GM12878 (cell line): ENCODE measurements around the gene ZNF687. TPM values are rescaled to one million over a fixed set of nuclear protein-coding genes. Genes with fewer than 3 reads are reported as not detected.

ENCODE experiments used
- ATF7 ChIP-seq: fragments of 450-650 bp; IDR thresholded peaks from 2 replicates; pipeline ENCODE4 v1.6.1; 2016; ENCODE audit warnings: low read depth, mild to moderate bottlenecking
- CHD2 ChIP-seq: IDR thresholded peaks from 2 replicates; pipeline ENCODE4 v1.6.1; 2011; ENCODE audit warnings: low read depth, low read length, improper control_type of control experiment, borderline replicate concordance
- CHD4 ChIP-seq: fragments of 200-600 bp; sonication (generic); IDR thresholded peaks from 2 replicates; pipeline ENCODE4 v1.6.1; 2016; ENCODE audit warnings: mild to moderate bottlenecking
- GATAD2B ChIP-seq: fragments of 450-650 bp; conservative IDR thresholded peaks from 2 replicates; pipeline ENCODE4 v1.6.1; 2017; ENCODE audit warnings: low read depth, mild to moderate bottlenecking, moderate library complexity
- JUND ChIP-seq: IDR thresholded peaks from 2 replicates; pipeline ENCODE4 v1.6.1; 2012; ENCODE audit warnings: low read depth, mild to moderate bottlenecking, low read length, improper control_type of control experiment, moderate library complexity
- POLR2AphosphoS5 ChIP-seq: IDR thresholded peaks from 2 replicates; pipeline ENCODE4 v1.6.1; 2011; ENCODE audit warnings: mild to moderate bottlenecking, low read length, inconsistent platforms
- SUPT20H ChIP-seq: IDR thresholded peaks from 2 replicates; pipeline ENCODE4 v1.6.1; 2011; ENCODE audit warnings: low read depth, mild to moderate bottlenecking, low read length, moderate library complexity, borderline replicate concordance; ENCODE audit not compliant: control insufficient read depth
- ZNF384 ChIP-seq: IDR thresholded peaks from 2 replicates; pipeline ENCODE4 v1.6.1; 2012; ENCODE audit warnings: low read depth, mild to moderate bottlenecking, low read length, improper control_type of control experiment, borderline replicate concordance
- polyA plus RNA-seq, 11 experiments: library from polyadenylated mRNA; depleted of rRNA in 4 of 11; unstranded in 6 of 11; stranded (reverse) in 5 of 11; fragments of >200 nt; fragmentation: Nextera tagmentation in 4 of 11; fragmentation: Illumina TruSeq in 1 of 11; extraction: Ambion mirVana in 4 of 11; extraction: Trizol in 1 of 11; gene quantifications; 1 replicate in 1 of 11; 2 replicates in 10 of 11; pipeline versions ENCODE4 v1.2.1 to v1.2.3, GENCODE V29; 2011 to 2016; ENCODE audit warnings: inconsistent platforms in 2 of 11, missing spikeins in 2 of 11, low read depth in 1 of 11
- total RNA-seq, 4 experiments: library from RNA; depleted of rRNA in 3 of 4; stranded (reverse); fragments of >200 nt in 3 of 4; fragmentation: Illumina TruSeq in 1 of 4; extraction: Trizol in 1 of 4; gene quantifications; 2 replicates each; pipeline versions ENCODE4 v1.2.1 to v1.2.3, GENCODE V29; 2013 to 2021
- TF ChIP-seq, protein P1 (sequence below): IDR thresholded peaks from 2 replicates; pipeline ENCODE4 v1.6.1; 2012; ENCODE audit warnings: improper control_type of control experiment, low read depth, low read length; ENCODE audit not compliant: insufficient replicate concordance
- TF ChIP-seq, protein P2 (sequence below): fragments of 450-650 bp; formaldehyde crosslinking; IDR thresholded peaks from 2 replicates; pipeline ENCODE4 v1.4.0; 2020; ENCODE audit warnings: mild to moderate bottlenecking, moderate library complexity
- TF ChIP-seq, protein P3 (sequence below): IDR thresholded peaks from 2 replicates; pipeline ENCODE4 v1.6.1; 2012; ENCODE audit warnings: low read length, inconsistent platforms
- TF ChIP-seq, protein P4 (sequence below): IDR thresholded peaks from 2 replicates; pipeline ENCODE4 v1.6.1; 2012; ENCODE audit warnings: low read depth, low read length, improper control_type of control experiment
- TF ChIP-seq, protein P5 (sequence below): fragments of 150-350 bp; IDR thresholded peaks from 2 replicates; pipeline ENCODE4 v1.6.1; 2016; ENCODE audit warnings: low read depth, low read length

Gene ZNF687
- total and polyA plus RNA-seq, 10 of the 15 experiments (the other 5 are each of a cell fraction or from before 2014, with no cell fraction given) = 0.08 to 30.9 (median 9.9) TPM

DNA sequence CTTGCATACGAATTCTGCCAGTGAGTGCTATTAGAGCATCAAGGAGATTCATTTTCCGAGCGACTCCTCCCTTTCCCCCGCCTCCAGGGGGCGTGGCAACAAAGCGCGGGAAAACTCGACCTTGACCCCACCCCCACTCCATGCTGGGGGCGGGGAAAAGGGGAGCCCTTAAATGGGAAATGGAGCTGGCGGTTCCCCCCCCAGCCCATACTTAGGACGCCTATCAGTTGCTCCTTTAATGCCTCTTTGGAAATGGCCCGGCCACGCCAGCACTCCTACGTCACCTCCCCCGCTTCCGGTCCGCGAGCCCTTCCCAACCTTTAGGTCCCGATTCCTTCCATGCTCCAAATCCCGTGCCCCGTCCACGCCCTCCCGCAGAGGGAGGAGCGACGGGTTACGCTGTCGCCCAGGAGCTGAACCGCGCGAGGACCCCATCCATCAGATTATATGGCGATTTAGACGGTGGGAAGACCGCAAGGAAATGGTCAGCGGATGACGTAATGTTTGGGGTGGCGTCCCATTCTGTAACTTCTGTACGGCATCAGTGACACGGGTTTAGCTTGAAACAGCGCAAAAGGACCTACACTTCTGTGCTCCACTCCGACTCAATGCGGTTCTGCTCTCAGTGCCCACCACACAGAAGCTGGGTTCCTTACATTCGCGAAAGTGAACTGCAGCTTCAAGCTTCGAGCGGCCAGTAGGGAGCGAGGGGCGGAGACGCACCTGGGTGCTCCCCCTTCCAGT lies 702 bp upstream of the ZNF687 start (continued):
- TF ChIP-seq JUND = peak; percentile 57
- TF ChIP-seq CHD4 = no peak
- no peak for TF ChIP-seq ZNF384
- TF ChIP-seq, protein P1, sequence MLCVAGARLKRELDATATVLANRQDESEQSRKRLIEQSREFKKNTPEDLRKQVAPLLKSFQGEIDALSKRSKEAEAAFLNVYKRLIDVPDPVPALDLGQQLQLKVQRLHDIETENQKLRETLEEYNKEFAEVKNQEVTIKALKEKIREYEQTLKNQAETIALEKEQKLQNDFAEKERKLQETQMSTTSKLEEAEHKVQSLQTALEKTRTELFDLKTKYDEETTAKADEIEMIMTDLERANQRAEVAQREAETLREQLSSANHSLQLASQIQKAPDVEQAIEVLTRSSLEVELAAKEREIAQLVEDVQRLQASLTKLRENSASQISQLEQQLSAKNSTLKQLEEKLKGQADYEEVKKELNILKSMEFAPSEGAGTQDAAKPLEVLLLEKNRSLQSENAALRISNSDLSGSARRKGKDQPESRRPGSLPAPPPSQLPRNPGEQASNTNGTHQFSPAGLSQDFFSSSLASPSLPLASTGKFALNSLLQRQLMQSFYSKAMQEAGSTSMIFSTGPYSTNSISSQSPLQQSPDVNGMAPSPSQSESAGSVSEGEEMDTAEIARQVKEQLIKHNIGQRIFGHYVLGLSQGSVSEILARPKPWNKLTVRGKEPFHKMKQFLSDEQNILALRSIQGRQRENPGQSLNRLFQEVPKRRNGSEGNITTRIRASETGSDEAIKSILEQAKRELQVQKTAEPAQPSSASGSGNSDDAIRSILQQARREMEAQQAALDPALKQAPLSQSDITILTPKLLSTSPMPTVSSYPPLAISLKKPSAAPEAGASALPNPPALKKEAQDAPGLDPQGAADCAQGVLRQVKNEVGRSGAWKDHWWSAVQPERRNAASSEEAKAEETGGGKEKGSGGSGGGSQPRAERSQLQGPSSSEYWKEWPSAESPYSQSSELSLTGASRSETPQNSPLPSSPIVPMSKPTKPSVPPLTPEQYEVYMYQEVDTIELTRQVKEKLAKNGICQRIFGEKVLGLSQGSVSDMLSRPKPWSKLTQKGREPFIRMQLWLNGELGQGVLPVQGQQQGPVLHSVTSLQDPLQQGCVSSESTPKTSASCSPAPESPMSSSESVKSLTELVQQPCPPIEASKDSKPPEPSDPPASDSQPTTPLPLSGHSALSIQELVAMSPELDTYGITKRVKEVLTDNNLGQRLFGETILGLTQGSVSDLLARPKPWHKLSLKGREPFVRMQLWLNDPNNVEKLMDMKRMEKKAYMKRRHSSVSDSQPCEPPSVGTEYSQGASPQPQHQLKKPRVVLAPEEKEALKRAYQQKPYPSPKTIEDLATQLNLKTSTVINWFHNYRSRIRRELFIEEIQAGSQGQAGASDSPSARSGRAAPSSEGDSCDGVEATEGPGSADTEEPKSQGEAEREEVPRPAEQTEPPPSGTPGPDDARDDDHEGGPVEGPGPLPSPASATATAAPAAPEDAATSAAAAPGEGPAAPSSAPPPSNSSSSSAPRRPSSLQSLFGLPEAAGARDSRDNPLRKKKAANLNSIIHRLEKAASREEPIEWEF = no peak
- TF ChIP-seq POLR2AphosphoS5 = peak; percentile 92
- peak; percentile 100 for TF ChIP-seq ATF7
- peak; percentile 60; the same call in 1 of the 2 replicates for TF ChIP-seq CHD2
- TF ChIP-seq, protein P2, sequence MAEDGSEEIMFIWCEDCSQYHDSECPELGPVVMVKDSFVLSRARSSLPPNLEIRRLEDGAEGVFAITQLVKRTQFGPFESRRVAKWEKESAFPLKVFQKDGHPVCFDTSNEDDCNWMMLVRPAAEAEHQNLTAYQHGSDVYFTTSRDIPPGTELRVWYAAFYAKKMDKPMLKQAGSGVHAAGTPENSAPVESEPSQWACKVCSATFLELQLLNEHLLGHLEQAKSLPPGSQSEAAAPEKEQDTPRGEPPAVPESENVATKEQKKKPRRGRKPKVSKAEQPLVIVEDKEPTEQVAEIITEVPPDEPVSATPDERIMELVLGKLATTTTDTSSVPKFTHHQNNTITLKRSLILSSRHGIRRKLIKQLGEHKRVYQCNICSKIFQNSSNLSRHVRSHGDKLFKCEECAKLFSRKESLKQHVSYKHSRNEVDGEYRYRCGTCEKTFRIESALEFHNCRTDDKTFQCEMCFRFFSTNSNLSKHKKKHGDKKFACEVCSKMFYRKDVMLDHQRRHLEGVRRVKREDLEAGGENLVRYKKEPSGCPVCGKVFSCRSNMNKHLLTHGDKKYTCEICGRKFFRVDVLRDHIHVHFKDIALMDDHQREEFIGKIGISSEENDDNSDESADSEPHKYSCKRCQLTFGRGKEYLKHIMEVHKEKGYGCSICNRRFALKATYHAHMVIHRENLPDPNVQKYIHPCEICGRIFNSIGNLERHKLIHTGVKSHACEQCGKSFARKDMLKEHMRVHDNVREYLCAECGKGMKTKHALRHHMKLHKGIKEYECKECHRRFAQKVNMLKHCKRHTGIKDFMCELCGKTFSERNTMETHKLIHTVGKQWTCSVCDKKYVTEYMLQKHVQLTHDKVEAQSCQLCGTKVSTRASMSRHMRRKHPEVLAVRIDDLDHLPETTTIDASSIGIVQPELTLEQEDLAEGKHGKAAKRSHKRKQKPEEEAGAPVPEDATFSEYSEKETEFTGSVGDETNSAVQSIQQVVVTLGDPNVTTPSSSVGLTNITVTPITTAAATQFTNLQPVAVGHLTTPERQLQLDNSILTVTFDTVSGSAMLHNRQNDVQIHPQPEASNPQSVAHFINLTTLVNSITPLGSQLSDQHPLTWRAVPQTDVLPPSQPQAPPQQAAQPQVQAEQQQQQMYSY (CRISPR knock-in tag) = peak; percentile 67; the same call in 1 of the 2 replicates
- peak; percentile 70; the same call in 1 of the 2 replicates for TF ChIP-seq GATAD2B
- TF ChIP-seq, protein P3, sequence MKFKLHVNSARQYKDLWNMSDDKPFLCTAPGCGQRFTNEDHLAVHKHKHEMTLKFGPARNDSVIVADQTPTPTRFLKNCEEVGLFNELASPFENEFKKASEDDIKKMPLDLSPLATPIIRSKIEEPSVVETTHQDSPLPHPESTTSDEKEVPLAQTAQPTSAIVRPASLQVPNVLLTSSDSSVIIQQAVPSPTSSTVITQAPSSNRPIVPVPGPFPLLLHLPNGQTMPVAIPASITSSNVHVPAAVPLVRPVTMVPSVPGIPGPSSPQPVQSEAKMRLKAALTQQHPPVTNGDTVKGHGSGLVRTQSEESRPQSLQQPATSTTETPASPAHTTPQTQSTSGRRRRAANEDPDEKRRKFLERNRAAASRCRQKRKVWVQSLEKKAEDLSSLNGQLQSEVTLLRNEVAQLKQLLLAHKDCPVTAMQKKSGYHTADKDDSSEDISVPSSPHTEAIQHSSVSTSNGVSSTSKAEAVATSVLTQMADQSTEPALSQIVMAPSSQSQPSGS = peak; percentile 98
- TF ChIP-seq, protein P4, sequence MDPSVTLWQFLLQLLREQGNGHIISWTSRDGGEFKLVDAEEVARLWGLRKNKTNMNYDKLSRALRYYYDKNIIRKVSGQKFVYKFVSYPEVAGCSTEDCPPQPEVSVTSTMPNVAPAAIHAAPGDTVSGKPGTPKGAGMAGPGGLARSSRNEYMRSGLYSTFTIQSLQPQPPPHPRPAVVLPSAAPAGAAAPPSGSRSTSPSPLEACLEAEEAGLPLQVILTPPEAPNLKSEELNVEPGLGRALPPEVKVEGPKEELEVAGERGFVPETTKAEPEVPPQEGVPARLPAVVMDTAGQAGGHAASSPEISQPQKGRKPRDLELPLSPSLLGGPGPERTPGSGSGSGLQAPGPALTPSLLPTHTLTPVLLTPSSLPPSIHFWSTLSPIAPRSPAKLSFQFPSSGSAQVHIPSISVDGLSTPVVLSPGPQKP = peak; percentile 72
- TF ChIP-seq, protein P5, sequence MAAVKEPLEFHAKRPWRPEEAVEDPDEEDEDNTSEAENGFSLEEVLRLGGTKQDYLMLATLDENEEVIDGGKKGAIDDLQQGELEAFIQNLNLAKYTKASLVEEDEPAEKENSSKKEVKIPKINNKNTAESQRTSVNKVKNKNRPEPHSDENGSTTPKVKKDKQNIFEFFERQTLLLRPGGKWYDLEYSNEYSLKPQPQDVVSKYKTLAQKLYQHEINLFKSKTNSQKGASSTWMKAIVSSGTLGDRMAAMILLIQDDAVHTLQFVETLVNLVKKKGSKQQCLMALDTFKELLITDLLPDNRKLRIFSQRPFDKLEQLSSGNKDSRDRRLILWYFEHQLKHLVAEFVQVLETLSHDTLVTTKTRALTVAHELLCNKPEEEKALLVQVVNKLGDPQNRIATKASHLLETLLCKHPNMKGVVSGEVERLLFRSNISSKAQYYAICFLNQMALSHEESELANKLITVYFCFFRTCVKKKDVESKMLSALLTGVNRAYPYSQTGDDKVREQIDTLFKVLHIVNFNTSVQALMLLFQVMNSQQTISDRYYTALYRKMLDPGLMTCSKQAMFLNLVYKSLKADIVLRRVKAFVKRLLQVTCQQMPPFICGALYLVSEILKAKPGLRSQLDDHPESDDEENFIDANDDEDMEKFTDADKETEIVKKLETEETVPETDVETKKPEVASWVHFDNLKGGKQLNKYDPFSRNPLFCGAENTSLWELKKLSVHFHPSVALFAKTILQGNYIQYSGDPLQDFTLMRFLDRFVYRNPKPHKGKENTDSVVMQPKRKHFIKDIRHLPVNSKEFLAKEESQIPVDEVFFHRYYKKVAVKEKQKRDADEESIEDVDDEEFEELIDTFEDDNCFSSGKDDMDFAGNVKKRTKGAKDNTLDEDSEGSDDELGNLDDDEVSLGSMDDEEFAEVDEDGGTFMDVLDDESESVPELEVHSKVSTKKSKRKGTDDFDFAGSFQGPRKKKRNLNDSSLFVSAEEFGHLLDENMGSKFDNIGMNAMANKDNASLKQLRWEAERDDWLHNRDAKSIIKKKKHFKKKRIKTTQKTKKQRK = no peak
- no peak for TF ChIP-seq SUPT20H
